Neural progenitor cell (in vitro differentiated cells): ENCODE results near the gene QKI. TPM values are rescaled to one million over a fixed set of nuclear protein-coding genes. Genes with fewer than 3 reads are reported as not detected.

Experiments
- DNase-seq: peaks from one replicate; pipeline ENCODE4 v3.0.0-alpha.2; 2016; ENCODE audit warnings: low spot score
- H2AFZ ChIP-seq: fragments of 200-600 bp; sonication (generic); replicated peaks from 2 replicates; pipeline ENCODE4 v1.6.1; 2016; ENCODE audit warnings: antibody characterized with exemption
- H3F3A ChIP-seq: fragments of 200-600 bp; sonication (generic); 2 replicates; pipeline ENCODE4 v1.6.1; 2016; ENCODE audit warnings: antibody characterized with exemption, low read depth
- H3K27ac ChIP-seq: fragments of 200-600 bp; sonication (generic); 2 replicates; pipeline ENCODE4 v1.5.1; 2016; ENCODE audit warnings: mild to moderate bottlenecking
- H3K27me3 ChIP-seq: fragments of 200-600 bp; sonication (generic); 2 replicates; pipeline ENCODE4 v1.6.1; 2016; ENCODE audit warnings: mild to moderate bottlenecking, moderate library complexity
- H3K36me3 ChIP-seq: fragments of 200-600 bp; sonication (generic); 2 replicates; pipeline ENCODE4 v1.5.1; 2016
- H3K4me1 ChIP-seq: fragments of 200-600 bp; sonication (generic); 2 replicates; pipeline ENCODE4 v1.6.1; 2016; ENCODE audit warnings: mixed run types
- H3K4me2 ChIP-seq: fragments of 200-600 bp; sonication (generic); 2 replicates; pipeline ENCODE4 v1.6.1; 2016
- H3K4me3 ChIP-seq: fragments of 200-600 bp; sonication (generic); 2 replicates; pipeline ENCODE4 v1.5.1; 2016
- H3K79me2 ChIP-seq: fragments of 200-600 bp; sonication (generic); 2 replicates; pipeline ENCODE4 v1.6.1; 2016; ENCODE audit warnings: low read depth
- H3K9ac ChIP-seq: fragments of 200-600 bp; sonication (generic); 2 replicates; pipeline ENCODE4 v1.6.1; 2016
- H3K9me3 ChIP-seq: fragments of 200-600 bp; sonication (generic); 2 replicates; pipeline ENCODE4 v1.5.1; 2016; ENCODE audit warnings: low read depth
- H4K20me1 ChIP-seq: fragments of 200-600 bp; sonication (generic); 2 replicates; pipeline ENCODE4 v1.6.1; 2016; ENCODE audit warnings: low read depth
- H3K27ac Mint-ChIP-seq: 3 replicates; pipeline ENCODE4 v1.8.0; 2021; ENCODE audit warnings: mixed read lengths
- H3K27me3 Mint-ChIP-seq: 2 replicates; pipeline ENCODE4 v1.8.0; 2022; ENCODE audit warnings: low read depth, mild to moderate bottlenecking, inconsistent platforms, moderate library complexity, mixed read lengths; ENCODE audit not compliant: insufficient read depth
- H3K36me3 Mint-ChIP-seq: 3 replicates; pipeline ENCODE4 v1.8.0; 2021; ENCODE audit warnings: mixed read lengths
- H3K4me1 Mint-ChIP-seq: 3 replicates; pipeline ENCODE4 v1.8.0; 2021; ENCODE audit warnings: mixed read lengths
- H3K4me3 Mint-ChIP-seq: 3 replicates; pipeline ENCODE4 v1.8.0; 2021; ENCODE audit warnings: mild to moderate bottlenecking, moderate library complexity, mixed read lengths
- H3K9me3 Mint-ChIP-seq: 3 replicates; pipeline ENCODE4 v1.8.0; 2020; ENCODE audit warnings: mixed read lengths
- CTCF ChIP-seq: fragments of 200-600 bp; sonication (generic); IDR thresholded peaks from 2 replicates; pipeline ENCODE4 v1.5.1; 2017; ENCODE audit warnings: antibody characterized with exemption, mild to moderate bottlenecking
- EZH2 ChIP-seq: fragments of 200-600 bp; sonication (generic); IDR thresholded peaks from 2 replicates; pipeline ENCODE4 v1.6.1; 2017; ENCODE audit warnings: antibody characterized with exemption, mild to moderate bottlenecking, moderate library complexity
- EZH2phosphoT487 ChIP-seq: fragments of 200-600 bp; sonication (generic); IDR thresholded peaks from 2 replicates; pipeline ENCODE4 v1.6.1; 2017; ENCODE audit warnings: antibody characterized with exemption
- total RNA-seq: library from RNA; depleted of rRNA; stranded (reverse); fragments of >200 nt; gene quantifications from 2 replicates; pipeline ENCODE4 v1.2.3, GENCODE V29; 2015; ENCODE audit warnings: low replicate concordance

Gene QKI
- total RNA-seq, 1 donor from 2014 or later = 212 TPM

GRCh38 chr6:163369141-163369540 is 45.4 kb upstream of the QKI start:
- Mint-ChIP-seq H3K4me3 (no peak overlapping the region), H3K4me1 (peaks cover 13% of the 10 kb centered on the region), H3K27ac (no peak overlapping the region), H3K36me3 (no peaks in the 10 kb centered on the region), H3K27me3 (peaks cover 8% of the 10 kb centered on the region), H3K9me3 (no peaks in the 10 kb centered on the region)
- no peak overlapping the region for H3K4me3 ChIP-seq
- TF ChIP-seq CTCF = no peak
- TF ChIP-seq EZH2phosphoT487 = no peak
- TF ChIP-seq EZH2 = no peak
- H3K27ac ChIP-seq = no peak overlapping the region
- H3K79me2 ChIP-seq = no peaks in the 10 kb centered on the region
- no peak overlapping the region for H3K4me2 ChIP-seq
- no peaks in the 10 kb centered on the region for H3K4me1 ChIP-seq
- H4K20me1 ChIP-seq = no peaks in the 10 kb centered on the region
- no peaks in the 10 kb centered on the region for H3K27me3 ChIP-seq
- no peaks in the 10 kb centered on the region for H3F3A ChIP-seq
- no peak overlapping the region for H3K9ac ChIP-seq
- no peaks in the 10 kb centered on the region for H3K9me3 ChIP-seq
- H3K36me3 ChIP-seq = no peaks in the 10 kb centered on the region
- DNase-seq = no peak
- no peak overlapping the region for H2AFZ ChIP-seq

- no peaks in the 10 kb centered on the region for H3K36me3 Mint-ChIP-seq
- no peak overlapping the region for H3K27ac Mint-ChIP-seq
- DNase-seq = no peak
- H3K27ac ChIP-seq = no peak overlapping the region
- TF ChIP-seq EZH2phosphoT487 (no peak), CTCF (no peak), EZH2 (no peak)
- peaks cover 19% of the 10 kb centered on the region for H3K4me1 Mint-ChIP-seq
- H3K36me3 ChIP-seq = no peaks in the 10 kb centered on the region
- no peak overlapping the region for H2AFZ ChIP-seq
- no peaks in the 10 kb centered on the region for H3K4me1 ChIP-seq
- H3K79me2 ChIP-seq = no peaks in the 10 kb centered on the region
- no peak overlapping the region for H3K4me2 ChIP-seq
- H4K20me1 ChIP-seq = no peaks in the 10 kb centered on the region
- peaks cover 6% of the 10 kb centered on the region for H3K27me3 Mint-ChIP-seq
- no peaks in the 10 kb centered on the region for H3F3A ChIP-seq
- H3K27me3 ChIP-seq = no peaks in the 10 kb centered on the region
- H3K9me3 Mint-ChIP-seq = no peaks in the 10 kb centered on the region
- H3K4me3 Mint-ChIP-seq = no peak overlapping the region
- H3K4me3 ChIP-seq = no peak overlapping the region
- H3K9me3 ChIP-seq = no peaks in the 10 kb centered on the region
- H3K9ac ChIP-seq = no peak overlapping the region
These were observed 44.7 kb upstream of the QKI start for GRCh38 chr6:163369628-163370365.

- H3K27ac ChIP-seq = no peak overlapping the region
These were observed 43.9 kb upstream of the QKI start for GRCh38 chr6:163370464-163371117.

More at GRCh38 chr6:163370464-163371117, 43.9 kb upstream of the QKI start:
- H3K4me2 ChIP-seq = no peak overlapping the region
- no peaks in the 10 kb centered on the region for H3K79me2 ChIP-seq
- Mint-ChIP-seq H3K9me3 (no peaks in the 10 kb centered on the region), H3K4me3 (no peak overlapping the region), H3K27ac (no peak overlapping the region), H3K36me3 (no peaks in the 10 kb centered on the region), H3K4me1 (peaks cover 26% of the 10 kb centered on the region), H3K27me3 (peaks cover 9% of the 10 kb centered on the region)
- no peak for DNase-seq
- H3K4me1 ChIP-seq = peaks cover 3% of the 10 kb centered on the region
- no peaks in the 10 kb centered on the region for H4K20me1 ChIP-seq
- no peaks in the 10 kb centered on the region for H3K9me3 ChIP-seq
- no peak overlapping the region for H3K9ac ChIP-seq
- H3K27me3 ChIP-seq = no peaks in the 10 kb centered on the region
- TF ChIP-seq CTCF (no peak), EZH2 (no peak), EZH2phosphoT487 (no peak)
- H2AFZ ChIP-seq = no peak overlapping the region
- no peaks in the 10 kb centered on the region for H3F3A ChIP-seq
- H3K4me3 ChIP-seq = no peak overlapping the region
- no peaks in the 10 kb centered on the region for H3K36me3 ChIP-seq
